B cell (primary cell): Measurements from ENCODE around the gene CEACAM5. TPM values are rescaled to one million over a fixed set of nuclear protein-coding genes. Genes with fewer than 3 reads are reported as not detected.

Source experiments
- ATAC-seq: fragments of 200-7000 bp; cut with Tn5 transposase; one replicate; pipeline ENCODE4 v1.10.0; 2021; ENCODE audit warnings: low read depth, mild to moderate bottlenecking, moderate number of reproducible peaks, moderate library complexity
- CTCF ChIA-PET: fragments of 350-600 bp; sonication (Branson Sonifier 250); formaldehyde crosslinking; loops from one replicate; lab custom pipeline; 2021; ENCODE audit warnings: antibody characterized with exemption, inconsistent platforms; lab: Charles Lee
- POLR2A ChIA-PET: fragments of 350-600 bp; sonication (Branson Sonifier 250); formaldehyde crosslinking; loops from one replicate; lab custom pipeline; 2021; ENCODE audit warnings: antibody characterized with exemption; lab: Charles Lee
- DNase-seq: peaks from one replicate; pipeline ENCODE4 v3.0.0; 2013
- H2AFZ ChIP-seq: 2 replicates; pipeline ENCODE4 v1.6.1; 2012; ENCODE audit warnings: mild to moderate bottlenecking, low read depth, low read length; ENCODE audit not compliant: insufficient read depth, poor library complexity, severe bottlenecking
- H3K27ac ChIP-seq, 2 donors: 1 replicate in 1 of 2; 2 replicates in 1 of 2; pipeline ENCODE4 v1.5.1; 2012 to 2013; ENCODE audit warnings: low read length in 2 of 2, mild to moderate bottlenecking in 2 of 2, moderate library complexity in 1 of 2
- H3K27me3 ChIP-seq, 4 experiments: fragments of 200-600 bp in 1 of 4; sonication (generic) in 1 of 4; replicated peaks in 1 of 4; 1 replicate in 2 of 4; 2 replicates in 2 of 4; pipeline versions ENCODE4 v1.6.1 to v1.7.0; 2013 to 2016; ENCODE audit warnings: low read length in 3 of 4, mild to moderate bottlenecking in 2 of 4, mixed read lengths in 1 of 4, moderate library complexity in 1 of 4; ENCODE audit not compliant: insufficient read depth in 4 of 4, control insufficient read depth in 3 of 4; ENCODE audit errors: control extremely low read depth in 1 of 4
- H3K36me3 ChIP-seq, 2 experiments: replicated peaks in 1 of 2; 1 replicate in 1 of 2; 2 replicates in 1 of 2; pipeline versions ENCODE4 v1.6.1 to v1.7.1; 2013; ENCODE audit warnings: low read length in 1 of 2; ENCODE audit not compliant: insufficient read depth in 2 of 2, control insufficient read depth in 1 of 2; ENCODE audit errors: control extremely low read depth in 1 of 2, extremely low read depth in 1 of 2
- H3K4me1 ChIP-seq, 2 donors: fragments of 200-600 bp in 1 of 2; sonication (generic) in 1 of 2; 1 replicate in 1 of 2; 2 replicates in 1 of 2; pipeline versions ENCODE4 v1.5.1 to v1.6.1; 2013 to 2017; ENCODE audit warnings: low read length in 2 of 2; ENCODE audit not compliant: control insufficient read depth in 2 of 2, insufficient read depth in 2 of 2
- H3K4me2 ChIP-seq: replicated peaks from 2 replicates; pipeline ENCODE3; 2012; ENCODE audit warnings: mild to moderate bottlenecking, low read depth, low read length; ENCODE audit not compliant: poor library complexity, severe bottlenecking
- H3K4me3 ChIP-seq, 5 experiments: fragments of 200-600 bp in 1 of 5; sonication (generic) in 1 of 5; 1 replicate in 3 of 5; 2 replicates in 2 of 5; pipeline versions ENCODE4 v1.5.1 to v1.7.0; 2011 to 2016; ENCODE audit warnings: low read length in 4 of 5, mild to moderate bottlenecking in 4 of 5, low read depth in 2 of 5, control low read depth in 1 of 5, moderate library complexity in 1 of 5; ENCODE audit not compliant: insufficient read depth in 1 of 5; ENCODE audit errors: control extremely low read depth in 1 of 5, extremely low read depth in 1 of 5
- H3K79me2 ChIP-seq: fragments of 200-600 bp; sonication (generic); one replicate; pipeline ENCODE4 v1.6.0; 2016; ENCODE audit warnings: low read length; ENCODE audit not compliant: control insufficient read depth, insufficient read depth
- H3K9ac ChIP-seq: fragments of 200-600 bp; sonication (generic); 2 replicates; pipeline ENCODE4 v1.6.1; 2017; ENCODE audit warnings: mild to moderate bottlenecking, low read length, moderate library complexity
- H3K9me3 ChIP-seq, 3 donors: one replicate each; pipeline versions ENCODE4 v1.6.1 to v1.7.1; 2013; ENCODE audit warnings: low read length in 2 of 3; ENCODE audit not compliant: control insufficient read depth in 2 of 3, insufficient read depth in 1 of 3; ENCODE audit errors: control extremely low read depth in 1 of 3
- H4K20me1 ChIP-seq: 2 replicates; pipeline ENCODE4 v1.6.0; 2012; ENCODE audit warnings: mild to moderate bottlenecking, low read length; ENCODE audit not compliant: insufficient read depth, control insufficient read depth, poor library complexity, severe bottlenecking
- H3K27ac Mint-ChIP-seq: one replicate; pipeline ENCODE4 v1.8.0; 2021; ENCODE audit warnings: mixed read lengths
- H3K27me3 Mint-ChIP-seq: one replicate; pipeline ENCODE4 v1.8.0; 2021; ENCODE audit warnings: mixed read lengths
- H3K4me1 Mint-ChIP-seq: one replicate; pipeline ENCODE4 v1.8.0; 2021; ENCODE audit warnings: mixed read lengths
- H3K4me3 Mint-ChIP-seq: one replicate; pipeline ENCODE4 v1.8.0; 2021; ENCODE audit warnings: mixed read lengths
- H3K9me3 Mint-ChIP-seq: one replicate; pipeline ENCODE4 v1.8.0; 2022; ENCODE audit warnings: mixed read lengths; ENCODE audit not compliant: insufficient read depth
- EZH2 ChIP-seq: IDR thresholded peaks from 2 replicates; pipeline ENCODE4 v1.6.1; 2012; ENCODE audit warnings: borderline replicate concordance, low read depth, mild to moderate bottlenecking, moderate library complexity, low read length; ENCODE audit not compliant: insufficient read depth, poor library complexity, severe bottlenecking
- WGBS: methylation state at CpG from one replicate; pipeline ENCODE4 v1.1.5; 2013; ENCODE audit warnings: missing lambda C conversion rate; ENCODE audit not compliant: insufficient coverage; 5-methylcytosine and 5-hydroxymethylcytosine counted together
- intact Hi-C: fragments of 100-400 bp; cut with micrococcal nuclease; formaldehyde crosslinking; loops from one replicate; pipeline ENCODE4 v1.10.0; 2022
- polyA plus RNA-seq: library from polyadenylated mRNA; depleted of rRNA; stranded (reverse); fragments of >200 nt; gene quantifications from 2 replicates; pipeline ENCODE4 v1.2.3, GENCODE V29; 2012
- total RNA-seq, 2 donors: library from RNA; stranded (reverse); fragments of 120-200 nt in 1 of 2; gene quantifications; 1 replicate in 1 of 2; 2 replicates in 1 of 2; pipeline versions ENCODE4 v1.2.3 to v1.2.4, GENCODE V29; 2013 to 2022
- TF ChIP-seq, protein P1 (sequence below): fragments of 200-600 bp; IDR thresholded peaks from one replicate; pipeline ENCODE4 v1.8.0; 2022; ENCODE audit warnings: antibody characterized with exemption, mild to moderate bottlenecking

Gene CEACAM5
- total and polyA plus RNA-seq, 2 donors (not counting 1 experiment from before 2014, with no cell fraction given) = not detected

DNA sequence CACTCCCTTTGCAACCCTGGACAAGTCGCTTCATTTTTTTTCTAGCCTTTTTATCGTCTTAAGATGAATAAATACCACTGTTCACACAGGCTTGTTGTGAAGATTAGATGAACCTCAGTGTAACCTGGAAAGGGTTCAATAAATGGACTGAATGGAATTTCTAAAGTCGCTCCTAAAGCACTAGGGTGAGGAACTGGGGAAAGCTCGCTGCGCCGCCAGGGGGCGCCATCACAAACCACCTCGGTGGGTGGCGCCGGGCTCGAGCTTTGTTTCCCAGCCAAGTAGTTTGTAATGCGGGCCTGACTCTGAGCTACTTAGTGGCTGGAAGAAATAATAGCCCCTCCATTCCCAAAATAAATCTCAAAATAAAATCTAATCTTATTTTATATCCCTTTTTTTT, 44.7 kb downstream of the CEACAM5 start:
- TF ChIP-seq, protein P1, sequence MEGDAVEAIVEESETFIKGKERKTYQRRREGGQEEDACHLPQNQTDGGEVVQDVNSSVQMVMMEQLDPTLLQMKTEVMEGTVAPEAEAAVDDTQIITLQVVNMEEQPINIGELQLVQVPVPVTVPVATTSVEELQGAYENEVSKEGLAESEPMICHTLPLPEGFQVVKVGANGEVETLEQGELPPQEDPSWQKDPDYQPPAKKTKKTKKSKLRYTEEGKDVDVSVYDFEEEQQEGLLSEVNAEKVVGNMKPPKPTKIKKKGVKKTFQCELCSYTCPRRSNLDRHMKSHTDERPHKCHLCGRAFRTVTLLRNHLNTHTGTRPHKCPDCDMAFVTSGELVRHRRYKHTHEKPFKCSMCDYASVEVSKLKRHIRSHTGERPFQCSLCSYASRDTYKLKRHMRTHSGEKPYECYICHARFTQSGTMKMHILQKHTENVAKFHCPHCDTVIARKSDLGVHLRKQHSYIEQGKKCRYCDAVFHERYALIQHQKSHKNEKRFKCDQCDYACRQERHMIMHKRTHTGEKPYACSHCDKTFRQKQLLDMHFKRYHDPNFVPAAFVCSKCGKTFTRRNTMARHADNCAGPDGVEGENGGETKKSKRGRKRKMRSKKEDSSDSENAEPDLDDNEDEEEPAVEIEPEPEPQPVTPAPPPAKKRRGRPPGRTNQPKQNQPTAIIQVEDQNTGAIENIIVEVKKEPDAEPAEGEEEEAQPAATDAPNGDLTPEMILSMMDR = peak; percentile 79
- no peak for TF ChIP-seq EZH2
- H3K27me3 ChIP-seq = peaks cover 0 to 7% (median 2%) of the 10 kb centered on the region in 4 experiments
- POLR2A ChIA-PET = no interaction called here
- intact Hi-C loops = loop anchor here (1.0 kb wide), 2 partner anchors 32 to 68 kb away; no protein-coding TSS in a partner anchor
- H3K4me1 ChIP-seq = peaks cover 0 to 8% of the 10 kb centered on the region in 2 donors
- no peak overlapping the region for H2AFZ ChIP-seq
- no peak overlapping the region for H3K4me3 Mint-ChIP-seq
- 0% methylated on average over 5 of the region's 12 CpGs for WGBS
- H3K27me3 Mint-ChIP-seq = peaks cover 19% of the 10 kb centered on the region
- H3K9me3 Mint-ChIP-seq = no peaks in the 10 kb centered on the region
- no peak overlapping the region for H3K4me2 ChIP-seq
- H3K27ac ChIP-seq = no peak overlapping the region
- no peak overlapping the region for H3K9ac ChIP-seq
- H3K4me1 Mint-ChIP-seq = peaks cover 1% of the 10 kb centered on the region
- peak; percentile 47 for ATAC-seq
- peak; percentile 75 for DNase-seq
- H3K27ac Mint-ChIP-seq = no peak overlapping the region
- no peaks in the 10 kb centered on the region for H3K9me3 ChIP-seq
- no peaks in the 10 kb centered on the region for H3K36me3 ChIP-seq
- no peaks in the 10 kb centered on the region for H3K79me2 ChIP-seq
- no peak overlapping the region for H3K4me3 ChIP-seq
- H4K20me1 ChIP-seq = no peaks in the 10 kb centered on the region
- CTCF ChIA-PET = interaction anchor here (0.5 to 5.6 kb wide), 35 partner anchors 8 to 1846 kb away, joined by 3 to 114 read pairs (median 4); partner anchors contain the start of gene RABAC1

DNA sequence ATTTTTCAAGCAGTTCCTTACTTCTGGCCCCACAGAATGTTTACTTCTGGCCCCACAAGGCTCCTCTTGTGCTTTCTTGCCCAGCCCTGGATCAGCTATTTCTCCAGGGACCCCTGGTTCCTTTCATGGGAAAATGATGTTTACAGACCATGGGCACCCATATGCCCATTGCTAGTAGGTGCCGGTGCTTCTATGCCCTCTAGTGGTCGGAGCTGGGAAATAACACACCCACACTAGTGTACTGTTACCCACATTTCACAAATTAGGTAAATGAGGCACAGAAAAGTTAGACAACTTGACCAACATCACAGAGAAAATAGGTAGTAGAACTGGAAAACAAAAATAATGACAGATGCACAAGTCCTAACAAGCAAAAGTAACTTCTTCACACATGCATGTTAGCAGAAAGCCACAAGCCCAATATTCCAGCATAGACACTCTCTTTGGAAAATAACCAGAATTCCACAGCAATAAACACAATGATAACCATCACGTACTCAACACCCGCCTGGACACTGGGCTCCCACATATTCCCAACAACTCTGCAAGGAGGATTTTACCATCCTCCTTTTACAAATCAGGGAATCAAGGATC, 45.6 kb downstream of the CEACAM5 start:
- POLR2A ChIA-PET = no interaction called here

More for the DNA sequence above, 45.6 kb downstream of the CEACAM5 start:
- peaks cover 11% of the 10 kb centered on the region for H3K27me3 Mint-ChIP-seq
- no peak overlapping the region for H3K4me3 Mint-ChIP-seq
- Histone ChIP-seq H3K9ac (no peak overlapping the region), H3K9me3 (no peaks in the 10 kb centered on the region), H2AFZ (no peak overlapping the region), H3K4me1 (peaks cover 0 to 8% of the 10 kb centered on the region in 2 donors), H3K36me3 (no peaks in the 10 kb centered on the region), H3K4me3 (no peak overlapping the region), H3K27me3 (peaks cover 0 to 7% (median 0%) of the 10 kb centered on the region in 4 experiments), H3K79me2 (no peaks in the 10 kb centered on the region), H3K27ac (no peak overlapping the region), H4K20me1 (no peaks in the 10 kb centered on the region), H3K4me2 (no peak overlapping the region)
- no peak for TF ChIP-seq EZH2
- TF ChIP-seq, protein P1 = peak; percentile 76
- intact Hi-C loops = loop anchor here (1.0 kb wide), 2 partner anchors 31 to 67 kb away; no protein-coding TSS in a partner anchor
- CTCF ChIA-PET = interaction anchor here (0.5 to 5.6 kb wide), 27 partner anchors 9 to 737 kb away, joined by 3 to 114 read pairs (median 5); partner anchors contain the start of gene RABAC1
- no peak overlapping the region for H3K27ac Mint-ChIP-seq
- H3K4me1 Mint-ChIP-seq = peaks cover 1% of the 10 kb centered on the region
- peak; percentile 76 for DNase-seq
- H3K9me3 Mint-ChIP-seq = no peaks in the 10 kb centered on the region
- WGBS = 75% methylated on average over 2 of the region's 4 CpGs
- peak; percentile 94 for ATAC-seq
